ENCODE results near the gene KLHL18.
A peak's percentile ranks its signal among the peaks of the same experiment; 100 is the strongest.

Gene KLHL18

GRCh38 chr3:47266709-47267489 is 15.8 kb upstream of the KLHL18 start:
- no peak for TF ChIP-seq YY1 (IDR thresholded peaks at IDR 0.05; ENCODE audit: low read depth)
- TF ChIP-seq NFIC (IDR thresholded peaks at IDR 0.05): peak; percentile 53

- TF ChIP-seq TEAD4 (IDR thresholded peaks at IDR 0.05): no peak
- TF ChIP-seq RAD21 (IDR thresholded peaks at IDR 0.05; ENCODE audit: low read depth): no peak
- TF ChIP-seq FOXM1 (IDR thresholded peaks at IDR 0.05; ENCODE audit: borderline replicate concordance, low read depth): no peak
- TF ChIP-seq EP300 (IDR thresholded peaks at IDR 0.05; ENCODE audit: borderline replicate concordance): no peak
- no peak for TF ChIP-seq EGR1 (IDR thresholded peaks at IDR 0.05)
- no peak for TF ChIP-seq TAF1 (IDR thresholded peaks at IDR 0.05; ENCODE audit: low read depth)
Measured at GRCh38 chr3:47267490-47267824, 15.3 kb upstream of the KLHL18 start.

- TF ChIP-seq USF1 (IDR thresholded peaks at IDR 0.05) (no peak), NFIC (IDR thresholded peaks at IDR 0.05) (no peak), FOXM1 (IDR thresholded peaks at IDR 0.05; ENCODE audit: borderline replicate concordance, low read depth) (no peak), MAX (IDR thresholded peaks at IDR 0.05) (no peak), ZBTB7A (IDR thresholded peaks at IDR 0.05; ENCODE audit: low read depth) (no peak), TEAD4 (IDR thresholded peaks at IDR 0.05) (no peak), CREB1 (IDR thresholded peaks at IDR 0.05; ENCODE audit: low read depth) (no peak), TCF12 (IDR thresholded peaks at IDR 0.05; ENCODE audit: low read depth) (no peak), CEBPB (IDR thresholded peaks at IDR 0.05) (no peak), YY1 (IDR thresholded peaks at IDR 0.05; ENCODE audit: low read depth) (no peak), TAF1 (IDR thresholded peaks at IDR 0.05; ENCODE audit: low read depth) (no peak), EP300 (IDR thresholded peaks at IDR 0.05; ENCODE audit: borderline replicate concordance) (no peak), REST (IDR thresholded peaks at IDR 0.05; ENCODE audit: low read depth) (no peak), EGR1 (IDR thresholded peaks at IDR 0.05) (no peak), RAD21 (IDR thresholded peaks at IDR 0.05; ENCODE audit: low read depth) (no peak)
Measured at GRCh38 chr3:47270526-47270925, 12.2 kb upstream of the KLHL18 start.

- TF ChIP-seq EP300 (IDR thresholded peaks at IDR 0.05; ENCODE audit: borderline replicate concordance) (no peak), CREB1 (IDR thresholded peaks at IDR 0.05; ENCODE audit: low read depth) (no peak), RAD21 (IDR thresholded peaks at IDR 0.05; ENCODE audit: low read depth) (no peak), YY1 (IDR thresholded peaks at IDR 0.05; ENCODE audit: low read depth) (no peak), TEAD4 (IDR thresholded peaks at IDR 0.05) (no peak), MAX (IDR thresholded peaks at IDR 0.05) (no peak)
Measured at GRCh38 chr3:47273564-47273963, 9.2 kb upstream of the KLHL18 start.

GRCh38 chr3:47274652-47275051 is 8.1 kb upstream of the KLHL18 start:
- TF ChIP-seq EGR1 (IDR thresholded peaks at IDR 0.05) (no peak), TCF12 (IDR thresholded peaks at IDR 0.05; ENCODE audit: low read depth) (no peak), ZBTB7A (IDR thresholded peaks at IDR 0.05; ENCODE audit: low read depth) (no peak), REST (IDR thresholded peaks at IDR 0.05; ENCODE audit: low read depth) (no peak), NFIC (IDR thresholded peaks at IDR 0.05) (no peak), EP300 (IDR thresholded peaks at IDR 0.05; ENCODE audit: borderline replicate concordance) (no peak), TAF1 (IDR thresholded peaks at IDR 0.05; ENCODE audit: low read depth) (no peak), MAX (IDR thresholded peaks at IDR 0.05) (no peak)

- TF ChIP-seq CEBPB (IDR thresholded peaks at IDR 0.05) (no peak), REST (IDR thresholded peaks at IDR 0.05; ENCODE audit: low read depth) (no peak)
Measured at GRCh38 chr3:47276558-47276957, 6.2 kb upstream of the KLHL18 start.

Data from Ishikawa (cell line).